Endodermal cell (in vitro differentiated cells): ENCODE results near the gene TMEM143. TPM values are rescaled to one million over a fixed set of nuclear protein-coding genes. Genes with fewer than 3 reads are reported as not detected.
A peak's percentile ranks its signal among the peaks of the same experiment; 100 is the strongest.
"Not testable (repeated sequence)": the region's sequence is repeated elsewhere in the genome, so short reads cannot be mapped to it uniquely, and the experiment has no call there.

ENCODE experiments used
- DNase-seq: peaks from one replicate; pipeline ENCODE4 v3.0.0-alpha.2; 2017
- H3K27ac ChIP-seq: 2 replicates; pipeline ENCODE4 v1.5.1; 2013; ENCODE audit warnings: mild to moderate bottlenecking, low read depth, low read length, moderate library complexity
- H3K27me3 ChIP-seq: 2 replicates; pipeline ENCODE4 v1.6.1; 2013; ENCODE audit warnings: mild to moderate bottlenecking, low read length, moderate library complexity; ENCODE audit not compliant: insufficient read depth, control insufficient read depth, poor library complexity, severe bottlenecking
- H3K36me3 ChIP-seq: 2 replicates; pipeline ENCODE4 v1.7.0; 2013; ENCODE audit warnings: mild to moderate bottlenecking, low read length, moderate library complexity; ENCODE audit not compliant: control insufficient read depth, insufficient read depth
- H3K4me1 ChIP-seq: one replicate; pipeline ENCODE4 v1.7.0; 2013; ENCODE audit warnings: low read length; ENCODE audit not compliant: control insufficient read depth, insufficient read depth
- H3K4me3 ChIP-seq: 2 replicates; pipeline ENCODE4 v1.5.1; 2013; ENCODE audit warnings: mild to moderate bottlenecking, low read length, moderate library complexity
- H3K9ac ChIP-seq: 2 replicates; pipeline ENCODE4 v1.6.1; 2013; ENCODE audit warnings: mild to moderate bottlenecking, low read length, moderate library complexity; ENCODE audit not compliant: poor library complexity, severe bottlenecking; ENCODE audit errors: extremely low read depth
- H3K9me3 ChIP-seq: 2 replicates; pipeline ENCODE4 v1.6.1; 2013; ENCODE audit warnings: mild to moderate bottlenecking, low read length, moderate library complexity; ENCODE audit not compliant: control insufficient read depth
- H3K27ac Mint-ChIP-seq: 2 replicates; pipeline ENCODE4 v1.8.0; 2020; ENCODE audit warnings: mixed read lengths
- H3K27me3 Mint-ChIP-seq: 2 replicates; pipeline ENCODE4 v1.8.0; 2021; ENCODE audit warnings: mild to moderate bottlenecking, mixed read lengths; ENCODE audit not compliant: insufficient read depth
- H3K36me3 Mint-ChIP-seq: 2 replicates; pipeline ENCODE4 v1.8.0; 2020; ENCODE audit warnings: low read depth, mixed read lengths
- H3K4me1 Mint-ChIP-seq: 2 replicates; pipeline ENCODE4 v1.8.0; 2020; ENCODE audit warnings: mixed read lengths
- H3K4me3 Mint-ChIP-seq: 2 replicates; pipeline ENCODE4 v1.8.0; 2020; ENCODE audit warnings: mild to moderate bottlenecking, moderate library complexity, mixed read lengths
- H3K9me3 Mint-ChIP-seq: 2 replicates; pipeline ENCODE4 v1.8.0; 2020; ENCODE audit warnings: mild to moderate bottlenecking, mixed read lengths
- WGBS, 2 experiments: methylation state at CpG; one replicate each; pipeline versions ENCODE4 v1.1.5 to v1.1.7; 2013; ENCODE audit warnings: missing lambda C conversion rate in 2 of 2, mixed read lengths in 1 of 2; ENCODE audit not compliant: insufficient coverage in 1 of 2, insufficient read length in 1 of 2; 5-methylcytosine and 5-hydroxymethylcytosine counted together
- total RNA-seq, 2 donors: library from RNA; stranded (reverse); fragmentation: NEBNext Ultra II Directional in 1 of 2; extraction: Animal tissue kit (Norgen Biotek cat#: 25700) in 1 of 2; gene quantifications; 2 replicates in 1 of 2; 3 replicates in 1 of 2; pipeline ENCODE4 v1.2.1, GENCODE V29; 2021
- TF ChIP-seq, protein P1 (sequence below): fragments of 200-600 bp; sonication (generic); conservative IDR thresholded peaks from 2 replicates; pipeline ENCODE4 v1.5.0; 2021; ENCODE audit warnings: antibody characterized with exemption, mild to moderate bottlenecking

TMEM143 gene
- total RNA-seq, 2 donors from 2014 or later: 13.9 to 19.1 TPM

DNA sequence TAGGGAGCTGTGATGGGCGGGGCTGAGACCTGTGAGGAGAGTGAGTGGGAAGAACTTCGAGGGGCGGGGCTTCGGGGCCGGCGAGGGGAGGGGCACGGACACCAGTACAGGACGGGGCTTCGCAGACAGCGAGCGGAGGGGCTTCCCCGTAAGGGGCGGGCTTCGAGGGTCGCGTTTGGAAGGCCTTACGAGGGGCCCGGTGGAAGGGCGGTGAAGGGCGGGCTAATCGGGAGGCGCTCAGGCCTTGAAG lies 42.4 kb downstream of the TMEM143 start:
- Histone ChIP-seq H3K27ac (peak overlapping the region; percentile 79), H3K4me3 (peak overlapping the region; percentile 86), H3K27me3 (no peaks in the 10 kb centered on the region), H3K36me3 (no peaks in the 10 kb centered on the region), H3K9ac (peak overlapping the region; percentile 82), H3K9me3 (no peaks in the 10 kb centered on the region), H3K4me1 (peaks cover 4% of the 10 kb centered on the region)
- Mint-ChIP-seq H3K27ac (peak overlapping the region; percentile 99), H3K27me3 (peaks cover 25% of the 10 kb centered on the region), H3K4me1 (peaks cover 13% of the 10 kb centered on the region), H3K36me3 (no peaks in the 10 kb centered on the region), H3K9me3 (no peaks in the 10 kb centered on the region), H3K4me3 (peak overlapping the region; percentile 80)
- TF ChIP-seq, protein P1, sequence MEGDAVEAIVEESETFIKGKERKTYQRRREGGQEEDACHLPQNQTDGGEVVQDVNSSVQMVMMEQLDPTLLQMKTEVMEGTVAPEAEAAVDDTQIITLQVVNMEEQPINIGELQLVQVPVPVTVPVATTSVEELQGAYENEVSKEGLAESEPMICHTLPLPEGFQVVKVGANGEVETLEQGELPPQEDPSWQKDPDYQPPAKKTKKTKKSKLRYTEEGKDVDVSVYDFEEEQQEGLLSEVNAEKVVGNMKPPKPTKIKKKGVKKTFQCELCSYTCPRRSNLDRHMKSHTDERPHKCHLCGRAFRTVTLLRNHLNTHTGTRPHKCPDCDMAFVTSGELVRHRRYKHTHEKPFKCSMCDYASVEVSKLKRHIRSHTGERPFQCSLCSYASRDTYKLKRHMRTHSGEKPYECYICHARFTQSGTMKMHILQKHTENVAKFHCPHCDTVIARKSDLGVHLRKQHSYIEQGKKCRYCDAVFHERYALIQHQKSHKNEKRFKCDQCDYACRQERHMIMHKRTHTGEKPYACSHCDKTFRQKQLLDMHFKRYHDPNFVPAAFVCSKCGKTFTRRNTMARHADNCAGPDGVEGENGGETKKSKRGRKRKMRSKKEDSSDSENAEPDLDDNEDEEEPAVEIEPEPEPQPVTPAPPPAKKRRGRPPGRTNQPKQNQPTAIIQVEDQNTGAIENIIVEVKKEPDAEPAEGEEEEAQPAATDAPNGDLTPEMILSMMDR: no peak
- peak; percentile 100 for DNase-seq
- WGBS, 2 experiments: 1 to 9% methylated on average over 4 to 22 of the region's 22 CpGs

GRCh38 chr19:48319647-48320541 lies 43.8 kb downstream of the TMEM143 start:
- Histone ChIP-seq H3K9ac (no peak overlapping the region), H3K9me3 (no peaks in the 10 kb centered on the region), H3K4me1 (no peaks in the 10 kb centered on the region), H3K4me3 (no peak overlapping the region), H3K27ac (no peak overlapping the region), H3K36me3 (no peaks in the 10 kb centered on the region), H3K27me3 (no peaks in the 10 kb centered on the region)
- Mint-ChIP-seq H3K4me1 (peaks cover 8% of the 10 kb centered on the region), H3K27me3 (peaks cover 17% of the 10 kb centered on the region), H3K27ac (peak overlapping the region; percentile 99), H3K4me3 (no peak overlapping the region), H3K36me3 (no peaks in the 10 kb centered on the region), H3K9me3 (no peaks in the 10 kb centered on the region)
- DNase-seq: peak; percentile 97
- TF ChIP-seq, protein P1: peak; percentile 90
- WGBS, 2 experiments: 58 to 100% methylated on average over 4 to 15 of the region's 16 CpGs

GRCh38 chr19:48318286-48318987 lies 45.3 kb downstream of the TMEM143 start:
- TF ChIP-seq, protein P1: no peak
- H3K27ac ChIP-seq: no peak overlapping the region
- H3K9ac ChIP-seq: no peak overlapping the region
- no peaks in the 10 kb centered on the region for H3K27me3 ChIP-seq
- H3K9me3 ChIP-seq: no peaks in the 10 kb centered on the region
- H3K4me1 ChIP-seq: no peaks in the 10 kb centered on the region
- 93% methylated on average over 12 to 21 of the region's 21 CpGs for WGBS, 2 experiments
- no peaks in the 10 kb centered on the region for H3K9me3 Mint-ChIP-seq
- no peaks in the 10 kb centered on the region for H3K36me3 Mint-ChIP-seq
- H3K27me3 Mint-ChIP-seq: peaks cover 12% of the 10 kb centered on the region
- peaks cover 8% of the 10 kb centered on the region for H3K4me1 Mint-ChIP-seq
- peak; percentile 72 for DNase-seq
- H3K4me3 ChIP-seq: no peak overlapping the region
- H3K27ac Mint-ChIP-seq: no peak overlapping the region
- no peaks in the 10 kb centered on the region for H3K36me3 ChIP-seq
- no peak overlapping the region for H3K4me3 Mint-ChIP-seq

DNA sequence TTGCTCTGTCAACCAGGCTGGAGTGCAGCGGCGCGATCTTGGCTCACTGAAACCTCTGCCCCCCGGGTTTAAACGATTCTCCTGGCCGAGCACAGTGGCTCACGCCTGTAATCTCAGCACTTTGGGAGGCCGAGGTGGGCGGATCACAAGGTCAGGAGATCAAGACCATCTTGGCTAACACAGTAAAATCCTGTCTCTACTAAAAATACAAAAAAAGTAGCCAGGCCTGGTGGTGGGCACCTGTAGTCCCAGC lies 46.1 kb downstream of the TMEM143 start:
- not testable (repeated sequence) for H3K4me3 Mint-ChIP-seq

More for the DNA sequence above, 46.1 kb downstream of the TMEM143 start:
- peak overlapping the region; percentile 49 for H3K27ac ChIP-seq
- not testable (repeated sequence) for H3K9me3 Mint-ChIP-seq, H3K36me3 Mint-ChIP-seq, H3K4me1 Mint-ChIP-seq, DNase-seq, H3K4me3 ChIP-seq, H3K9ac ChIP-seq, H3K9me3 ChIP-seq, H3K27me3 ChIP-seq, H3K27ac Mint-ChIP-seq, H3K36me3 ChIP-seq, H3K4me1 ChIP-seq
- WGBS, 2 experiments: 85 to 90% methylated on average over 7 to 9 of the region's 9 CpGs
- H3K27me3 Mint-ChIP-seq: peaks cover 14% of the 10 kb centered on the region
